A549 (cell line): Measurements from ENCODE around the gene ARHGAP4. TPM values are rescaled to one million over a fixed set of nuclear protein-coding genes. Genes with fewer than 3 reads are reported as not detected.

Experiments used
- ATAC-seq, 2 experiments: fragments of 200-7000 bp in 1 of 2; fragments of >200 bp in 1 of 2; cut with Nextera tagmentation in 1 of 2; cut with Tn5 transposase in 1 of 2; 3 replicates each; pipeline versions ENCODE4 v1.8.0 to v1.9.1; 2018 to 2020; ENCODE audit warnings: mild to moderate bottlenecking in 1 of 2, moderate library complexity in 1 of 2
- CTCF ChIA-PET: fragments of 300-600 bp; sonication (Branson Sonifier 250); formaldehyde crosslinking; extraction: SDS; loops from one replicate; lab custom pipeline; 2021; ENCODE audit warnings: antibody characterized with exemption, inconsistent platforms; lab: Yijun Ruan, JAX
- POLR2A ChIA-PET: fragments of 350-600 bp; formaldehyde crosslinking; extraction: SDS; loops from one replicate; lab custom pipeline; 2021; ENCODE audit warnings: antibody characterized with exemption, inconsistent platforms; lab: Yijun Ruan, JAX
- DNase-seq, 2 experiments: peaks; one replicate each; pipeline versions ENCODE4 v3.0.0 to v3.0.0-alpha.2; 2011 to 2016; ENCODE audit warnings: low read depth in 1 of 2, low spot score in 1 of 2
- FAIRE-seq: peaks from 2 replicates; lab custom pipeline; 2011; peaks lifted over from hg19 to GRCh38; lab: Jason Lieb, UNC
- H3K27ac ChIP-seq, 2 experiments: fragments of >200 bp; sonication (Bioruptor Twin); formaldehyde crosslinking; 3 replicates each; pipeline ENCODE4 v1.5.1; 2016 to 2017
- H3K4me1 ChIP-seq: fragments of >200 bp; sonication (Bioruptor Twin); formaldehyde crosslinking; 3 replicates; pipeline ENCODE4 v1.6.1; 2016
- H3K4me2 ChIP-seq: fragments of >200 bp; sonication (Bioruptor Twin); formaldehyde crosslinking; 3 replicates; pipeline ENCODE4 v1.6.1; 2016
- H3K4me3 ChIP-seq: fragments of >200 bp; sonication (Bioruptor Twin); formaldehyde crosslinking; 3 replicates; pipeline ENCODE4 v1.5.1; 2016
- H3K9me3 ChIP-seq: fragments of >200 bp; sonication (Bioruptor Twin); formaldehyde crosslinking; 3 replicates; pipeline ENCODE4 v1.6.1; 2016
- CBX2 ChIP-seq: fragments of 200-600 bp; sonication (generic); IDR thresholded peaks from 2 replicates; pipeline ENCODE4 v1.6.1; 2016; ENCODE audit warnings: low read depth, mild to moderate bottlenecking, borderline replicate concordance
- ESRRA ChIP-seq: fragments of 150-350 bp; IDR thresholded peaks from 2 replicates; pipeline ENCODE4 v1.6.1; 2014; ENCODE audit warnings: mild to moderate bottlenecking, low read length, borderline replicate concordance
- FOSL2 ChIP-seq, 2 experiments: fragments of 450-650 bp in 1 of 2; fragments of >200 bp in 1 of 2; sonication (Bioruptor Twin) in 1 of 2; formaldehyde crosslinking; IDR thresholded peaks; 2 replicates each; pipeline versions ENCODE4 v1.5.0 to v1.6.1; 2016 to 2020; ENCODE audit warnings: mild to moderate bottlenecking in 1 of 2, moderate library complexity in 1 of 2
- HDAC2 ChIP-seq: fragments of 200-600 bp; sonication (generic); IDR thresholded peaks from 2 replicates; pipeline ENCODE4 v1.6.1; 2016
- HOXB13 ChIP-seq: fragments of 250-450 bp; sonication (Bioruptor Pico); IDR thresholded peaks from 2 replicates; pipeline ENCODE4 v1.5.0; 2020; ENCODE audit warnings: low read depth, mild to moderate bottlenecking, moderate library complexity
- HOXB5 ChIP-seq: fragments of 250-450 bp; sonication (Bioruptor Pico); IDR thresholded peaks from 2 replicates; pipeline ENCODE4 v1.5.0; 2020; ENCODE audit warnings: mild to moderate bottlenecking, moderate library complexity
- JUN ChIP-seq, 2 experiments: fragments of >200 bp; sonication (Bioruptor Twin); formaldehyde crosslinking; IDR thresholded peaks; 2 replicates in 1 of 2; 3 replicates in 1 of 2; pipeline ENCODE4 v1.6.1; 2016 to 2017
- KDM5A ChIP-seq: fragments of 200-600 bp; sonication (generic); IDR thresholded peaks from 2 replicates; pipeline ENCODE4 v1.6.1; 2016; ENCODE audit warnings: antibody characterized with exemption, mild to moderate bottlenecking
- NFE2L2 ChIP-seq: fragments of 150-350 bp; conservative IDR thresholded peaks from 2 replicates; pipeline ENCODE4 v1.6.1; 2014; ENCODE audit warnings: low read length
- TP53 ChIP-seq: fragments of 250-450 bp; sonication (Bioruptor Pico); IDR thresholded peaks from 2 replicates; pipeline ENCODE4 v1.5.0; 2021; ENCODE audit warnings: mild to moderate bottlenecking, moderate library complexity
- whole genome bisulfite sequencing: methylation state at CpG from one replicate; pipeline ENCODE4 v1.1.6; 2017; ENCODE audit errors: missing lambda C conversion rate; 5-methylcytosine and 5-hydroxymethylcytosine counted together
- polyA plus RNA-seq, 4 experiments: library from polyadenylated mRNA; depleted of rRNA in 3 of 4; stranded (reverse); fragments of >200 nt; fragmentation: RNase III in 1 of 4; extraction: RNeasy Plus Mini Kit Qiagen cat#74134 plus additional on column Dnase treatment in 1 of 4; gene quantifications; 2 replicates in 3 of 4; 3 replicates in 1 of 4; pipeline ENCODE4 v1.2.3, GENCODE V29; 2011 to 2017
- TF ChIP-seq, protein P1 (sequence below): fragments of 250-450 bp; sonication (Bioruptor Pico); IDR thresholded peaks from 2 replicates; pipeline ENCODE4 v1.5.0; 2021; ENCODE audit warnings: mild to moderate bottlenecking, moderate library complexity, borderline replicate concordance
- TF ChIP-seq, protein P2 (sequence below): IDR thresholded peaks from 2 replicates; pipeline ENCODE4 v1.6.1; 2012
- TF ChIP-seq, protein P3 (sequence below): IDR thresholded peaks from 2 replicates; pipeline ENCODE4 v1.6.1; 2012; ENCODE audit warnings: low read depth, borderline replicate concordance
- TF ChIP-seq, protein P4 (sequence below): fragments of 450-650 bp; IDR thresholded peaks from 2 replicates; pipeline ENCODE4 v1.6.1; 2014; ENCODE audit warnings: antibody characterized with exemption

Gene ARHGAP4
- polyA plus RNA-seq, 2 of the 4 experiments (the other 2 are of a cell fraction) = 0.78 to 0.98 TPM

DNA sequence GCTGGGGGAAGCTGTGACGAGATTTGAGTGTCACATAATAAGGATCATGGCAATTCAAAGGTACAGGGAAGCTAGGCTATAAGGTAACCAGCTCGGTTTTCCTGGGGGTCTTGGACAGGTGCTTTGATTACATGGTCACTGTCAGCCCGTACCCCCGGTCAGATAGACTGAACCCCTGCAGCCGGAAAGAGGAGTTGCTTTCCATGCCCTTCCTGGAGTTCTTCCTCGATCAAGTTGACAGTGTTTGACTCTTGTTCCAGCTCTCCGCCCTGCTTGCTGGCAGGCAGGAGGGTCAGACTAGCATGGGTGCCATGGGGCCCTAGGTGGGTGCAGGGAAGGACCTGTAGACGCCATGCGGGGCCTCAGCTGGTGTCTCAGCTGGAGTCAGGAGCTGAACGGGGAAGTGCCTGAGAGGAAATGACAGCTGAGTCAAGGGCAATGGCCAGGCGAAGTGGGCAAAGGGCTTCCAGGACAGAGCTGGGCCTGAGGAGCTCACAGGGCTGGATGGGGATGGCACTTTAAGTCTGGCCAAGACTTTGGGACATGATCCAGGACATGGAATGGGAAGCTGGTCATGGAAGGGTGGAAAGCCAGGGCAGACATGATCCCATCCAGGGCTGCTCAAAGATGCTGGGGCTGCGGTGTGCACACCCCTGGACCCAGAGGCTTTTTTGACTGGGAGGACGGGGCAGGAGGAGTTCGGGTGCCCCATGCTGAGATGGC is 48.1 kb upstream of the ARHGAP4 start:
- H3K9me3 ChIP-seq = no peaks in the 10 kb centered on the region
- H3K4me3 ChIP-seq = peak overlapping the region; percentile 100; the same call in 2 of the 3 replicates
- DNase-seq (no peak), ATAC-seq (no peak), FAIRE-seq (no peak)
- H3K4me1 ChIP-seq = peaks cover 20% of the 10 kb centered on the region
- CTCF ChIA-PET = interaction anchor here (1.0 to 1.1 kb wide), 2 partner anchors 27 to 44 kb away, joined by 3 read pairs; no protein-coding TSS in a partner anchor
- peak overlapping the region; percentile 99 to 100; a peak in 5 of 6 replicates for H3K27ac ChIP-seq
- peak overlapping the region; percentile 81 for H3K4me2 ChIP-seq
- TF ChIP-seq HDAC2 = no peak
- no peak for TF ChIP-seq FOSL2 (IDR thresholded peaks at IDR 0.05)
- TF ChIP-seq FOSL2 (CRISPR knock-in tag; IDR thresholded peaks at IDR 0.05) = no peak
- no peak for TF ChIP-seq HOXB13 (CRISPR knock-in tag)
- TF ChIP-seq, protein P1, sequence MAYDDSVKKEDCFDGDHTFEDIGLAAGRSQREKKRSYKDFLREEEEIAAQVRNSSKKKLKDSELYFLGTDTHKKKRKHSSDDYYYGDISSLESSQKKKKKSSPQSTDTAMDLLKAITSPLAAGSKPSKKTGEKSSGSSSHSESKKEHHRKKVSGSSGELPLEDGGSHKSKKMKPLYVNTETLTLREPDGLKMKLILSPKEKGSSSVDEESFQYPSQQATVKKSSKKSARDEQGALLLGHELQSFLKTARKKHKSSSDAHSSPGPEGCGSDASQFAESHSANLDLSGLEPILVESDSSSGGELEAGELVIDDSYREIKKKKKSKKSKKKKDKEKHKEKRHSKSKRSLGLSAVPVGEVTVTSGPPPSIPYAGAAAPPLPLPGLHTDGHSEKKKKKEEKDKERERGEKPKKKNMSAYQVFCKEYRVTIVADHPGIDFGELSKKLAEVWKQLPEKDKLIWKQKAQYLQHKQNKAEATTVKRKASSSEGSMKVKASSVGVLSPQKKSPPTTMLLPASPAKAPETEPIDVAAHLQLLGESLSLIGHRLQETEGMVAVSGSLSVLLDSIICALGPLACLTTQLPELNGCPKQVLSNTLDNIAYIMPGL (CRISPR knock-in tag) = no peak
- no peak for TF ChIP-seq TP53 (CRISPR knock-in tag)
- no peak for TF ChIP-seq ESRRA
- TF ChIP-seq KDM5A = no peak
- 93% methylated on average over 12 of the region's 14 CpGs for WGBS
- POLR2A ChIA-PET = no interaction called here

DNA sequence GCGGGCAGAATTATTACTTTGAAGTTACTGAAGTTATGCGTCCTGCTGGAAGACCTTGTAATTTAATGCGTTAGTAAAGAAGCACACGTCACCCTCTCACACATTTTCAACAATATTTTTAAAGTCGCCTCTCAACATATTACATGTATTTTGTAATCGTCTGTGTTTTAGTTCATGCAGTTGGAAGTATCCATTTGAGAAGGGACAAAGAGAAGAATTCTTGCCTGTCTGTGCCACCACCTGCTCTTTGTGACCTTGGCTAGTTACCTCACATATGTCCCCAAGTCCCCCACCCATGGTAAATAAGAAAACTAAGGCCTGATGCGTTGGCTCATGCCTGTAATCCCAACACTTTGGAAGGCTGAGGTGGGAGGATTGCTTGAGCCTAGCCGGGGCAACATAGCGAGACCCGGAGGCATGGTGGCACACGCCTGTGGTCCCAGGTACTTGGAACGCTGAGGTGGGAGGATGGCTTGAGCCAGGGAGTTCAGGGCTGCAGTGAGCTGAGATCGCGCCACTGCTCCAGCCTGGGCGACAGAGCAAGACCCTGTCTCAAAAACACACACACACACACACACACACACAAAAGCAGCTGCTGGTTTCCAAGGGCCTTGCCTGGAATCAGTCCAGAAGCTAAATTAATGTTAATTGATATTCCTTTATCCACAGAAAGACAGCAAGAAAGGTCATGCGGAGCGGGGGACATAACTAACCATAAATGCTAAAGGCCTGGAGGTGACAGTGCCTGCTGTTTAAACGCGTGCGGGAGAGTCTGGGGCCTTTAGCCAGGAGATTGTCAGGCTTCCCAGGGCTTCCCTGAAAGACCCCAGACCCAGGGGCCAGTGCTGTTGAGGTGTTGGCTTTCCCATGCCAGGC is 47.3 kb upstream of the ARHGAP4 start:
- TF ChIP-seq, protein P2, sequence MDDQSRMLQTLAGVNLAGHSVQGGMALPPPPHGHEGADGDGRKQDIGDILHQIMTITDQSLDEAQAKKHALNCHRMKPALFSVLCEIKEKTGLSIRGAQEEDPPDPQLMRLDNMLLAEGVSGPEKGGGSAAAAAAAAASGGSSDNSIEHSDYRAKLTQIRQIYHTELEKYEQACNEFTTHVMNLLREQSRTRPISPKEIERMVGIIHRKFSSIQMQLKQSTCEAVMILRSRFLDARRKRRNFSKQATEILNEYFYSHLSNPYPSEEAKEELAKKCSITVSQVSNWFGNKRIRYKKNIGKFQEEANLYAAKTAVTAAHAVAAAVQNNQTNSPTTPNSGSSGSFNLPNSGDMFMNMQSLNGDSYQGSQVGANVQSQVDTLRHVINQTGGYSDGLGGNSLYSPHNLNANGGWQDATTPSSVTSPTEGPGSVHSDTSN = no peak
- 0 out of 2 replicates have a peak, but pooled peaks have one; percentile 2 for TF ChIP-seq HOXB5 (CRISPR knock-in tag)
- ChIA-PET CTCF (interaction anchor here (1.0 to 1.4 kb wide), 3 partner anchors 10 to 45 kb away, joined by 3 read pairs; no protein-coding TSS in a partner anchor), POLR2A (no interaction called here)
- H3K27ac ChIP-seq = peak overlapping the region; percentile 99 to 100
- H3K4me2 ChIP-seq = peak overlapping the region; percentile 81
- FAIRE-seq (peak; percentile 97), ATAC-seq (no peak), DNase-seq (no peak)
- no peaks in the 10 kb centered on the region for H3K9me3 ChIP-seq
- WGBS = 49% methylated on average over 17 of the region's 20 CpGs
- peak overlapping the region; percentile 100 for H3K4me3 ChIP-seq
- H3K4me1 ChIP-seq = peaks cover 28% of the 10 kb centered on the region

DNA sequence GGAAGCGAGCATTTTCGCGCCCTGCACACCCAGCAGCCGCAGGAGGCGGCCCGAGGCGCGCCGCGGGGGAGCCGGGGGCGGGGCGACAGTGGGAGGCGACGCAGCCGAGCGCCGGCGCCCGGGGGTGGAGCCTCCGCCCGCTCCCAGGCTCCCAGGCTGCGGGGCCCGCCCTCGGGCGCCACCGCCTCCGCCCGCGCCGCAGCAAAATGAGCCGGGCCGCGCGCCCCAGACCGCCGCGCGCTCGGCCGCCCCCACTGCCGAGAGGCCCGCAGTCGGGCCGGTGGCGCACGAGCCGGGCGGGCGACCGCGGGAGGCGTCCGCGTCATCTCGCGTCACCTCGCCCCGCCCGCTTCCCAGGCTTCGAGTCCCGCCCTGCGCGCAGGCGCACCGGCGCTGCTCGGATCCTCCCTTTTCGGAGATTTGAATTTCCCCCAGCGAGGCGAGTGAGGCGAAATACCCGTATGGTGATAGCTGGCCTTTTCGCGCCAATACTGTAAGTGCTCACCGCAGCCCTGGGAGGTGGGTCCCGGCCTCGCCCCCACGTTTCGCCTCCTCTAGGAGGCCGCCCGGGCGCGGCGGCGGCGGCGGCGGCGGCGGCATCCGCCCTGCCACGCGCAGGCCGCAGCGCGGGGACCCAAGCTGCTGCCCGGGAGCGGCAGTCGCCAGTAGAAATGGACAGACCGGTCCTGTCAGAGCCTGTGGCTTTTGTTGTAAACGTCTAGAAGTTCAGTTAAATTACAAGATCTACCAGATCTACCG is 46.5 kb upstream of the ARHGAP4 start, which contains the start of gene TMEM187:
Gene TMEM187, plus strand, starts transcription at position 387 of the 759 bp plus-strand sequence. CDS start 9,309 bp downstream, outside the sequence.
- 0% methylated on average over 2 of the region's 103 CpGs for WGBS

More for the DNA sequence above, 46.5 kb upstream of the ARHGAP4 start, which contains the start of gene TMEM187:
- FAIRE-seq = no peak
- Histone ChIP-seq H3K9me3 (no peaks in the 10 kb centered on the region), H3K27ac (peak within 1 kb of the TSS; percentile 99 to 100), H3K4me1 (peaks cover 35% of the 10 kb centered on the region), H3K4me3 (peak within 1 kb of the TSS; percentile 100), H3K4me2 (peak within 1 kb of the TSS; percentile 81)
- DNase-seq = peak; percentile 89 to 94
- ATAC-seq = peak; percentile 36 to 55
- TF ChIP-seq, protein P3, sequence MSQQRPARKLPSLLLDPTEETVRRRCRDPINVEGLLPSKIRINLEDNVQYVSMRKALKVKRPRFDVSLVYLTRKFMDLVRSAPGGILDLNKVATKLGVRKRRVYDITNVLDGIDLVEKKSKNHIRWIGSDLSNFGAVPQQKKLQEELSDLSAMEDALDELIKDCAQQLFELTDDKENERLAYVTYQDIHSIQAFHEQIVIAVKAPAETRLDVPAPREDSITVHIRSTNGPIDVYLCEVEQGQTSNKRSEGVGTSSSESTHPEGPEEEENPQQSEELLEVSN = peak; percentile 23; the same call in 1 of the 2 replicates
- TF ChIP-seq CBX2 (no peak), HOXB13 (CRISPR knock-in tag) (0 out of 2 replicates have a peak, but pooled peaks have one; percentile 19), HOXB5 (CRISPR knock-in tag) (peak; percentile 66; the same call in 1 of the 2 replicates), NFE2L2 (no peak), JUN (IDR thresholded peaks at IDR 0.05) (peak in 1 of 2 experiments; percentile 32; a peak in 1 of 5 replicates)
- TF ChIP-seq, protein P4, sequence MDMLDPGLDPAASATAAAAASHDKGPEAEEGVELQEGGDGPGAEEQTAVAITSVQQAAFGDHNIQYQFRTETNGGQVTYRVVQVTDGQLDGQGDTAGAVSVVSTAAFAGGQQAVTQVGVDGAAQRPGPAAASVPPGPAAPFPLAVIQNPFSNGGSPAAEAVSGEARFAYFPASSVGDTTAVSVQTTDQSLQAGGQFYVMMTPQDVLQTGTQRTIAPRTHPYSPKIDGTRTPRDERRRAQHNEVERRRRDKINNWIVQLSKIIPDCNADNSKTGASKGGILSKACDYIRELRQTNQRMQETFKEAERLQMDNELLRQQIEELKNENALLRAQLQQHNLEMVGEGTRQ = no peak
- POLR2A ChIA-PET = interaction anchor here (1.4 kb wide), 1 partner anchor 9 kb away, joined by 5 read pairs; no protein-coding TSS in a partner anchor
- CTCF ChIA-PET = interaction anchor here (1.4 to 2.0 kb wide), 3 partner anchors 9 to 26 kb away, joined by 3 to 8 read pairs (median 5); no protein-coding TSS in a partner anchor
